Measurements from ENCODE around the gene AGPAT4. TPM values are rescaled to one million over a fixed set of nuclear protein-coding genes. Genes with fewer than 3 reads are reported as not detected.
A peak's percentile ranks its signal among the peaks of the same experiment; 100 is the strongest.

Gene AGPAT4
- total and polyA plus RNA-seq, 2 donors (not counting 3 experiments of a cell fraction or from before 2014, with no cell fraction given): 10.2 to 15.2 TPM

- FAIRE-seq (peak; percentile 70), DNase-seq (ENCODE audit: low read depth, low spot score) (peak; percentile 46)
- peak overlapping the region; percentile 98 for H3K4me2 ChIP-seq (ENCODE audit: insufficient read depth, low read length)
- H4K20me1 ChIP-seq (replicated peaks; ENCODE audit: control insufficient read depth, extremely low read depth, insufficient read depth, low read length): peaks cover 3% of the 10 kb centered on the region
- dilution Hi-C loops (cut with MboI; ENCODE audit: extremely low pct_ligation_motif_present, low sequenced_read_pairs): no loop called here
- TF ChIP-seq POLR2AphosphoS5 (IDR thresholded peaks at IDR 0.05; ENCODE audit: insufficient read depth, low read depth, low read length): no peak
- H3K9me3 ChIP-seq (replicated peaks; ENCODE audit: control insufficient read depth, insufficient read depth, low read length): no peaks in the 10 kb centered on the region
- BruUV-seq (replicated peaks): TSS peak; percentile 54
- H3K9ac ChIP-seq (replicated peaks; ENCODE audit: extremely low read depth, insufficient read depth, low read length): peak overlapping the region; percentile 97
- H3K4me3 ChIP-seq (replicated peaks in 1 of 3; ENCODE audit: insufficient read depth in 1 of 3, low read depth in 1 of 3, low read length in 3 of 3): peak overlapping the region; percentile 34 to 72 (median 71)
- peaks cover 16% of the 10 kb centered on the region for H3K4me1 ChIP-seq (ENCODE audit: control insufficient read depth, extremely low read depth, insufficient read depth, low read length)
- no peaks in the 10 kb centered on the region for H3K27me3 ChIP-seq (ENCODE audit: control insufficient read depth in 2 of 2, insufficient read depth in 2 of 2, low read length in 2 of 2)
- ChIA-PET CTCF (interaction anchor here (0.6 to 1.5 kb wide), 5 partner anchors 10 to 119 kb away, joined by 3 to 4 read pairs (median 3); no protein-coding TSS in a partner anchor), POLR2A (interaction anchor here (1.1 kb wide), 1 partner anchor 15 kb away, joined by 3 read pairs; no protein-coding TSS in a partner anchor)
- peaks cover 25% of the 10 kb centered on the region for H3K79me2 ChIP-seq (ENCODE audit: control insufficient read depth, insufficient read depth, low read length)
- no peak overlapping the region for H2AFZ ChIP-seq (ENCODE audit: low read depth, low read length)
- no peaks in the 10 kb centered on the region for H3K36me3 ChIP-seq (ENCODE audit: control insufficient read depth in 2 of 2, extremely low read depth in 1 of 2, insufficient read depth in 2 of 2, low read length in 2 of 2)
- no peaks in the 10 kb centered on the region for H3K9me1 ChIP-seq (replicated peaks; ENCODE audit: control insufficient read depth, extremely low read depth, insufficient read depth, low read length)
- peak overlapping the region; percentile 87 for H3K27ac ChIP-seq (ENCODE audit: insufficient read depth, low read depth, low read length)
- intact Hi-C loops (cut with micrococcal nuclease): loop anchor here (5.0 to 10.0 kb wide), 2 partner anchors 140 to 338 kb away; no protein-coding TSS in a partner anchor
These were observed 1.1 kb downstream of the AGPAT4 start for GRCh38 chr6:161272635-161273273.

DNA sequence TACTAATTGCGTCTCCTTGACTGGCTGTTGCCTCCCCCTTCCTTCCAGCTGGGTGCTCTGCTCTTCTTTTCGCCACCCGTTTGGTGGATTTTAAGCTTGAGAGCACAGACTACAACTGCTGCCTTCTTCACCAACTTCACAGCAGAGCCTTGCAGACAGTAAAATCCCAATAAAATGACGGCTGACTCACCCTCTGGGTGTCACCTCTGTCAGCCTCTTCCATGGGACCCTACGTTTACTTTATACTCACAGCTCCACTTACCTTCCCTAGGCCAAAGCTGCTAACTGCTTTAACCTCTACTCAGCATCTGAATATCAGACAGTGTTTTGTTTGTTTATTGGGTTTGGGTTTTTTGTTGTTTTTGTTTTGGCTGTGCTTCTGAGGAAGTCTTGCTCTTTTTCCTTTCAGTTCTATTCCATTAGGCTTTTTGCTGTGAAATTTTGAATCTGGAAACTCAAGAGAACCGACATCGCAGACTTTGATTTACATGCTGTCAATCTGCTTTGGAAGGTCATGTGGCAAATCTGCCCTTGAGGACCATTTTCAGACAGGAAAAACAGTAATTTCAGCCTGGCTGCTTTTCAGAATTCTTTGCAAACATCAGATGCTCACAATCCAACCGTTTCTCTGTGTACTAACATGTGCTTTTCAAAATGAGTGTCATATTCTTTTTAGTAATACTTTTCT lies 2.4 kb downstream of the AGPAT4 start:
- POLR2A ChIA-PET: no interaction called here

More for the DNA sequence above, 2.4 kb downstream of the AGPAT4 start:
- CTCF ChIA-PET: no interaction called here
- no peak overlapping the region for H3K4me3 ChIP-seq (replicated peaks in 1 of 3; ENCODE audit: insufficient read depth in 1 of 3, low read depth in 1 of 3, low read length in 3 of 3)
- dilution Hi-C loops (cut with MboI; ENCODE audit: extremely low pct_ligation_motif_present, low sequenced_read_pairs): no loop called here
- DNase-seq (ENCODE audit: low read depth, low spot score) (no peak), FAIRE-seq (no peak)
- H3K9ac ChIP-seq (replicated peaks; ENCODE audit: extremely low read depth, insufficient read depth, low read length): no peak overlapping the region
- H3K9me1 ChIP-seq (replicated peaks; ENCODE audit: control insufficient read depth, extremely low read depth, insufficient read depth, low read length): no peaks in the 10 kb centered on the region
- H3K27ac ChIP-seq (ENCODE audit: insufficient read depth, low read depth, low read length): no peak overlapping the region
- no peaks in the 10 kb centered on the region for H3K36me3 ChIP-seq (ENCODE audit: control insufficient read depth in 2 of 2, extremely low read depth in 1 of 2, insufficient read depth in 2 of 2, low read length in 2 of 2)
- peaks cover 25% of the 10 kb centered on the region for H3K79me2 ChIP-seq (ENCODE audit: control insufficient read depth, insufficient read depth, low read length)
- no TSS peak for BruUV-seq (replicated peaks)
- no peak overlapping the region for H3K4me2 ChIP-seq (ENCODE audit: insufficient read depth, low read length)
- H2AFZ ChIP-seq (ENCODE audit: low read depth, low read length): no peak overlapping the region
- intact Hi-C loops (cut with micrococcal nuclease): loop anchor here (5.0 to 10.0 kb wide), 2 partner anchors 139 to 337 kb away; no protein-coding TSS in a partner anchor
- no peaks in the 10 kb centered on the region for H3K9me3 ChIP-seq (replicated peaks; ENCODE audit: control insufficient read depth, insufficient read depth, low read length)
- H3K27me3 ChIP-seq (ENCODE audit: control insufficient read depth in 2 of 2, insufficient read depth in 2 of 2, low read length in 2 of 2): no peaks in the 10 kb centered on the region
- H3K4me1 ChIP-seq (ENCODE audit: control insufficient read depth, extremely low read depth, insufficient read depth, low read length): peaks cover 16% of the 10 kb centered on the region
- TF ChIP-seq POLR2AphosphoS5 (IDR thresholded peaks at IDR 0.05; ENCODE audit: insufficient read depth, low read depth, low read length): no peak
- no peak for TF ChIP-seq CTCF (IDR thresholded peaks at IDR 0.05; ENCODE audit: extremely low read depth in 1 of 2, insufficient read depth in 1 of 2, low read depth in 1 of 2, low read length in 2 of 2)
- no peak for TF ChIP-seq JUN (IDR thresholded peaks at IDR 0.05; ENCODE audit: borderline replicate concordance, insufficient read depth, insufficient read length, low read depth)
- no peak for TF ChIP-seq POLR2A (IDR thresholded peaks at IDR 0.05; ENCODE audit: low read depth, low read length)
- TF ChIP-seq MAX (IDR thresholded peaks at IDR 0.05; ENCODE audit: insufficient read depth, insufficient read length): no peak
- no peak for TF ChIP-seq EZH2 (IDR thresholded peaks at IDR 0.05; ENCODE audit: borderline replicate concordance, low read depth, low read length, severe bottlenecking)
- no peak for TF ChIP-seq GATA2 (IDR thresholded peaks at IDR 0.05; ENCODE audit: insufficient read depth, insufficient read length, low read depth, low read length)
- no peak for TF ChIP-seq MYC (IDR thresholded peaks at IDR 0.05; ENCODE audit: low read depth, low read length)
- TF ChIP-seq FOS (IDR thresholded peaks at IDR 0.05; ENCODE audit: borderline replicate concordance, insufficient read depth, low read length): no peak
- H4K20me1 ChIP-seq (replicated peaks; ENCODE audit: control insufficient read depth, extremely low read depth, insufficient read depth, low read length): peaks cover 3% of the 10 kb centered on the region
